Osteocyte (in vitro differentiated cells): Measurements from ENCODE around the gene RPS6KA6. TPM values are rescaled to one million over a fixed set of nuclear protein-coding genes. Genes with fewer than 3 reads are reported as not detected.

Experiments used
- DNase-seq: peaks from one replicate; pipeline ENCODE4 v3.0.0; 2021; ENCODE audit warnings: mixed read lengths; ENCODE audit not compliant: unreplicated experiment; ENCODE audit errors: extremely low spot score
- H3K27ac Mint-ChIP-seq: one replicate; pipeline ENCODE4 v1.8.0; 2021; ENCODE audit warnings: mild to moderate bottlenecking, mixed read lengths; ENCODE audit not compliant: unreplicated experiment
- H3K27me3 Mint-ChIP-seq: one replicate; pipeline ENCODE4 v1.8.0; 2021; ENCODE audit warnings: mixed read lengths; ENCODE audit not compliant: unreplicated experiment
- H3K36me3 Mint-ChIP-seq: one replicate; pipeline ENCODE4 v1.8.0; 2021; ENCODE audit warnings: mixed read lengths; ENCODE audit not compliant: unreplicated experiment
- H3K4me1 Mint-ChIP-seq: one replicate; pipeline ENCODE4 v1.8.0; 2021; ENCODE audit warnings: mixed read lengths; ENCODE audit not compliant: unreplicated experiment
- H3K4me3 Mint-ChIP-seq: one replicate; pipeline ENCODE4 v1.8.0; 2021; ENCODE audit warnings: mild to moderate bottlenecking, moderate library complexity, mixed read lengths; ENCODE audit not compliant: unreplicated experiment
- H3K9me3 Mint-ChIP-seq: one replicate; pipeline ENCODE4 v1.8.0; 2021; ENCODE audit warnings: mixed read lengths; ENCODE audit not compliant: unreplicated experiment
- total RNA-seq: library from RNA; stranded (reverse); gene quantifications from 2 replicates; pipeline ENCODE4 v1.2.1, GENCODE V29; 2021
- TF ChIP-seq, protein P1 (sequence below): fragments of 200-600 bp; sonication (generic); IDR thresholded peaks from 2 replicates; pipeline ENCODE4 v1.5.0; 2021; ENCODE audit warnings: antibody characterized with exemption, mild to moderate bottlenecking, moderate library complexity

Gene RPS6KA6
- total RNA-seq, 1 donor from 2014 or later, result 2.3 TPM

DNA sequence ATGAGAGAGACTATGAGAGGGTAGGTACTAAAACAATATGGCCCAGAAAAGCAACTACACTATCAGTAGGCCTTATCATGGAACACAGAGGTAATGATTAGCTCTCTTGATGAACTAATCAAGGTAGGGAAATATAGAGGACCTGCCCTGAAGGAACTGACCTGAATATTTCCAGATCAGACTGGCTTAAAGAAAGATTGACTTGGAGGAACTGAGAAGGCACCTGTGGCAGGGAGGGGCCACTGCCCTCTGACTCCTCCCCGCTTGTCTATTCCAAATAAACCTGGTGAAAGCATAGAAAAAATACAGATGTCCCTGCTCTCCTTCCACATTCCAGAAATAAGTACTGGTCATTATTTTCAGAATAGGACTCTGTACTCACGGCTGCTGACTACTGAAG is 5.5 kb downstream of the RPS6KA6 start:
- no peak for DNase-seq
- H3K27ac Mint-ChIP-seq, result no peak overlapping the region
- no peaks in the 10 kb centered on the region for H3K36me3 Mint-ChIP-seq
- peaks cover 5% of the 10 kb centered on the region for H3K4me1 Mint-ChIP-seq
- H3K4me3 Mint-ChIP-seq, result no peak overlapping the region
- H3K27me3 Mint-ChIP-seq, result no peaks in the 10 kb centered on the region
- TF ChIP-seq, protein P1, sequence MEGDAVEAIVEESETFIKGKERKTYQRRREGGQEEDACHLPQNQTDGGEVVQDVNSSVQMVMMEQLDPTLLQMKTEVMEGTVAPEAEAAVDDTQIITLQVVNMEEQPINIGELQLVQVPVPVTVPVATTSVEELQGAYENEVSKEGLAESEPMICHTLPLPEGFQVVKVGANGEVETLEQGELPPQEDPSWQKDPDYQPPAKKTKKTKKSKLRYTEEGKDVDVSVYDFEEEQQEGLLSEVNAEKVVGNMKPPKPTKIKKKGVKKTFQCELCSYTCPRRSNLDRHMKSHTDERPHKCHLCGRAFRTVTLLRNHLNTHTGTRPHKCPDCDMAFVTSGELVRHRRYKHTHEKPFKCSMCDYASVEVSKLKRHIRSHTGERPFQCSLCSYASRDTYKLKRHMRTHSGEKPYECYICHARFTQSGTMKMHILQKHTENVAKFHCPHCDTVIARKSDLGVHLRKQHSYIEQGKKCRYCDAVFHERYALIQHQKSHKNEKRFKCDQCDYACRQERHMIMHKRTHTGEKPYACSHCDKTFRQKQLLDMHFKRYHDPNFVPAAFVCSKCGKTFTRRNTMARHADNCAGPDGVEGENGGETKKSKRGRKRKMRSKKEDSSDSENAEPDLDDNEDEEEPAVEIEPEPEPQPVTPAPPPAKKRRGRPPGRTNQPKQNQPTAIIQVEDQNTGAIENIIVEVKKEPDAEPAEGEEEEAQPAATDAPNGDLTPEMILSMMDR, result no peak
- peaks cover 5% of the 10 kb centered on the region for H3K9me3 Mint-ChIP-seq

DNA sequence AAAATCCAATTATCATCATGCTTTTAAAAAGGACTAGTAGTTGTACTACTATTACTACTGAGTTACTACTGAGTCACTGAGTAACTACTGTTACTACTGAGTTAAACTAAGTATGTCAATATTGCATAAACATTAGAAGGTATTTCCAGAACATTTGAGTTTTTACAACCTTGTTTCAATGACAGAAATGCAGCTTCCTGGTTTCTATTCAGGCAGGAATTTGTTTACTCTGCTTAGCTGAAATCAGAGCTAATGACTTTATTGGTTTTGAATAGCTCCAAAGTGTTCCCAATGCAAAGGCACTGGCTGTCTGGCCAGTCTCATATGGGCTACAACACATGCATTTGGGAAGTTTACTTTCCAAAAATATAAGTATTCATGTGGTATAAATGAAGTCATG is 12.0 kb downstream of the RPS6KA6 start:
- H3K9me3 Mint-ChIP-seq, result no peaks in the 10 kb centered on the region
- TF ChIP-seq, protein P1, result no peak
- DNase-seq, result no peak
- H3K4me1 Mint-ChIP-seq, result no peaks in the 10 kb centered on the region
- H3K4me3 Mint-ChIP-seq, result no peak overlapping the region
- H3K36me3 Mint-ChIP-seq, result no peaks in the 10 kb centered on the region
- no peak overlapping the region for H3K27ac Mint-ChIP-seq
- no peaks in the 10 kb centered on the region for H3K27me3 Mint-ChIP-seq

DNA sequence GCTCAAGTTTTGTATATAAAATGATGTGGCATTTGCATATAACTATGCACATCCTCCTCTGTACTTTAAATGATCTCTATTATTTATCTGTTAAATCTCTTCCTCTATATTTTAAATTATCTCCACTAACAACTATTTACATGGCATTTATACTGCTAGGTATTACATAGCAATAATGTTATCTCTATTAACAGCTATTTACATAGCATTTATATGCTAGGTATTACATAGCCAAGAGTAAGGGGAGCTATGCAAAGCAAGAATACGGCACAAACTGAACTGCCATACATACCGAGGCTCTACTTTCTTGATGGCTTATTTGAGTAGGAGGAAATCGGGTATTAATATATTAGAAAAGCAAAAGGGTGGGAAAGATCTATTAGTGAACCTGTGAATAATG is 12.7 kb downstream of the RPS6KA6 start:
- Mint-ChIP-seq H3K4me3 (no peak overlapping the region), H3K4me1 (no peaks in the 10 kb centered on the region), H3K27me3 (no peaks in the 10 kb centered on the region), H3K9me3 (no peaks in the 10 kb centered on the region), H3K36me3 (no peaks in the 10 kb centered on the region), H3K27ac (no peak overlapping the region)
- TF ChIP-seq, protein P1, result no peak
- no peak for DNase-seq

DNA sequence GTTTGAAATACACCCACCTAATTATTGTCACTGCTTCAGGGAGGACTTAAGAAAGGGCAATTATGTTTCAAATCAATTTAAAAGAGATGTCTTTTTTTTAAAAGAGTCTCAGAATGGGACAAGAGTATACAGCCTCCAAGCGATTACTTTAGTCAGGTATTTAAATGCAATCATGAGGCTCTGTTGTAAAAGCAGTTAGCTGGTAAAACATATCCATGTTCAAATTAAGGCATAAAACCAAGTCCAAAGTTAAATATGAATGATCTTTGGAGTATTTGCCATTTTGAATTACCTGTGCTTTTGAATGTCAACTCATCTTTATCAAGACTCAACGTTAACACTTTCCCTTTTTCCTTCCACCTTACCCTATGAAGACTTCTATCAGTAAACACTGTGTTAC is 13.7 kb downstream of the RPS6KA6 start:
- Mint-ChIP-seq H3K36me3 (no peaks in the 10 kb centered on the region), H3K9me3 (peaks cover 3% of the 10 kb centered on the region), H3K4me1 (no peaks in the 10 kb centered on the region), H3K27me3 (no peaks in the 10 kb centered on the region), H3K27ac (no peak overlapping the region), H3K4me3 (no peak overlapping the region)
- DNase-seq, result no peak
- TF ChIP-seq, protein P1, result no peak

DNA sequence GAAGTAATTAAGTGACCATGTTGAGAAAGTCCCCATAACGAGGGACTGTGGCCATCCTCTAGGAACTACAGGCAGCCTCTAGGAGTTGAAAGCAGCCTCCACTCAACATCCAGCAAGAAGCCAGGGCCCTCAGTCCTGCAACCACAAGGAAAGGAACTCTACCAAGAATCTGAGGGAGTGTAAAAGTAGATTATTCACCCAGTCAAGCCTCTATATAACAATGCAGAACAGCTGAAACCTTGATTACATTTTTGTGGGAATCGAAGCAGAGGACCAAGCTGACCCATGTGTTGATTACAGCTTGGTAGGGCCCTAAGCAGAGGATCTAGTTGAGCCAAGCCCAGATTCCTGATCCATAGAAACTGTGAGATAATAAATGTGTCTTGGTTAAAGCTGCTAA is 17.1 kb downstream of the RPS6KA6 start:
- Mint-ChIP-seq H3K27me3 (no peaks in the 10 kb centered on the region), H3K4me1 (no peaks in the 10 kb centered on the region), H3K27ac (no peak overlapping the region), H3K36me3 (no peaks in the 10 kb centered on the region), H3K9me3 (peaks cover 7% of the 10 kb centered on the region), H3K4me3 (no peak overlapping the region)
- TF ChIP-seq, protein P1, result no peak
- no peak for DNase-seq
